Measurements from ENCODE around the gene WBP2. TPM values are rescaled to one million over a fixed set of nuclear protein-coding genes. Genes with fewer than 3 reads are reported as not detected.

The WBP2 gene
- total RNA-seq, 1 donor = 31.1 TPM

- peaks cover 7% of the 10 kb centered on the region for H3K79me2 ChIP-seq (ENCODE audit: insufficient read depth, low read length)
- H3K36me3 ChIP-seq (ENCODE audit: insufficient read depth, low read length) = peaks cover 40% of the 10 kb centered on the region
- no peak for TF ChIP-seq CTCF (IDR thresholded peaks at IDR 0.05; ENCODE audit: extremely low read depth, low read depth, low read length)
- no peaks in the 10 kb centered on the region for H3K27me3 ChIP-seq (ENCODE audit: insufficient read depth, low read length)
- peak; percentile 81 for DNase-seq (ENCODE audit: insufficient read length, low spot score, missing footprints)
- no peak overlapping the region for H3K4me3 ChIP-seq (ENCODE audit: insufficient read depth, low read length)
- peaks cover 7% of the 10 kb centered on the region for H3K4me1 ChIP-seq (ENCODE audit: insufficient read depth, low read length)
- no peaks in the 10 kb centered on the region for H3K9me3 ChIP-seq (ENCODE audit: low read depth, low read length)
- H4K20me1 ChIP-seq (ENCODE audit: insufficient read depth, low read length) = no peaks in the 10 kb centered on the region
- H2AFZ ChIP-seq (ENCODE audit: low read length) = no peak overlapping the region
- no peak overlapping the region for H3K4me2 ChIP-seq (ENCODE audit: insufficient read depth, low read length)
- H3K27ac ChIP-seq (ENCODE audit: low read depth, low read length) = no peak overlapping the region
Measured at GRCh38 chr17:75900691-75901533, 45.8 kb upstream of the WBP2 start.

- TF ChIP-seq CTCF (IDR thresholded peaks at IDR 0.05; ENCODE audit: extremely low read depth, low read depth, low read length) = no peak
- H3K27me3 ChIP-seq (ENCODE audit: insufficient read depth, low read length) = no peaks in the 10 kb centered on the region
- H3K4me3 ChIP-seq (ENCODE audit: insufficient read depth, low read length) = no peak overlapping the region
- peaks cover 11% of the 10 kb centered on the region for H3K4me1 ChIP-seq (ENCODE audit: insufficient read depth, low read length)
- peaks cover 3% of the 10 kb centered on the region for H4K20me1 ChIP-seq (ENCODE audit: insufficient read depth, low read length)
- DNase-seq (ENCODE audit: insufficient read length, low spot score, missing footprints) = peak; percentile 68
- H3K79me2 ChIP-seq (ENCODE audit: insufficient read depth, low read length) = peaks cover 16% of the 10 kb centered on the region
- no peak overlapping the region for H3K27ac ChIP-seq (ENCODE audit: low read depth, low read length)
- H3K36me3 ChIP-seq (ENCODE audit: insufficient read depth, low read length) = peaks cover 40% of the 10 kb centered on the region
- H3K4me2 ChIP-seq (ENCODE audit: insufficient read depth, low read length) = no peak overlapping the region
- H3K9me3 ChIP-seq (ENCODE audit: low read depth, low read length) = no peaks in the 10 kb centered on the region
- no peak overlapping the region for H2AFZ ChIP-seq (ENCODE audit: low read length)
Measured at GRCh38 chr17:75899767-75900468, 44.8 kb upstream of the WBP2 start.

GRCh38 chr17:75899353-75899752 lies 44.2 kb upstream of the WBP2 start:
- Histone ChIP-seq H3K79me2 (ENCODE audit: insufficient read depth, low read length) (peaks cover 18% of the 10 kb centered on the region), H3K4me2 (ENCODE audit: insufficient read depth, low read length) (no peak overlapping the region), H3K27me3 (ENCODE audit: insufficient read depth, low read length) (no peaks in the 10 kb centered on the region), H3K4me3 (ENCODE audit: insufficient read depth, low read length) (no peak overlapping the region), H3K9me3 (ENCODE audit: low read depth, low read length) (no peaks in the 10 kb centered on the region), H3K36me3 (ENCODE audit: insufficient read depth, low read length) (peaks cover 40% of the 10 kb centered on the region), H3K27ac (ENCODE audit: low read depth, low read length) (no peak overlapping the region), H2AFZ (ENCODE audit: low read length) (no peak overlapping the region), H4K20me1 (ENCODE audit: insufficient read depth, low read length) (peaks cover 4% of the 10 kb centered on the region), H3K4me1 (ENCODE audit: insufficient read depth, low read length) (peaks cover 11% of the 10 kb centered on the region)
- DNase-seq (ENCODE audit: insufficient read length, low spot score, missing footprints) = peak; percentile 82
- TF ChIP-seq CTCF (IDR thresholded peaks at IDR 0.05; ENCODE audit: extremely low read depth, low read depth, low read length) = no peak

GRCh38 chr17:75898791-75899190 lies 43.7 kb upstream of the WBP2 start:
- Histone ChIP-seq H3K36me3 (ENCODE audit: insufficient read depth, low read length) (peaks cover 40% of the 10 kb centered on the region), H3K4me2 (ENCODE audit: insufficient read depth, low read length) (no peak overlapping the region), H3K27me3 (ENCODE audit: insufficient read depth, low read length) (no peaks in the 10 kb centered on the region), H2AFZ (ENCODE audit: low read length) (no peak overlapping the region), H3K27ac (ENCODE audit: low read depth, low read length) (no peak overlapping the region), H3K9me3 (ENCODE audit: low read depth, low read length) (no peaks in the 10 kb centered on the region), H3K4me3 (ENCODE audit: insufficient read depth, low read length) (no peak overlapping the region), H3K79me2 (ENCODE audit: insufficient read depth, low read length) (peaks cover 18% of the 10 kb centered on the region), H3K4me1 (ENCODE audit: insufficient read depth, low read length) (peaks cover 7% of the 10 kb centered on the region), H4K20me1 (ENCODE audit: insufficient read depth, low read length) (peaks cover 4% of the 10 kb centered on the region)
- peak; percentile 49 for DNase-seq (ENCODE audit: insufficient read length, low spot score, missing footprints)
- no peak for TF ChIP-seq CTCF (IDR thresholded peaks at IDR 0.05; ENCODE audit: extremely low read depth, low read depth, low read length)

All from osteoblast (primary cell).